CD4-positive, alpha-beta T cell treated with Interleukin-1 beta for 1 hour (primary cell): Measurements from ENCODE around the gene PTTG1IP.

Experiments used
- DNase-seq, 2 donors: peaks; one replicate each; pipeline ENCODE4 v3.0.0-alpha.2; 2020 to 2022

PTTG1IP gene

DNA sequence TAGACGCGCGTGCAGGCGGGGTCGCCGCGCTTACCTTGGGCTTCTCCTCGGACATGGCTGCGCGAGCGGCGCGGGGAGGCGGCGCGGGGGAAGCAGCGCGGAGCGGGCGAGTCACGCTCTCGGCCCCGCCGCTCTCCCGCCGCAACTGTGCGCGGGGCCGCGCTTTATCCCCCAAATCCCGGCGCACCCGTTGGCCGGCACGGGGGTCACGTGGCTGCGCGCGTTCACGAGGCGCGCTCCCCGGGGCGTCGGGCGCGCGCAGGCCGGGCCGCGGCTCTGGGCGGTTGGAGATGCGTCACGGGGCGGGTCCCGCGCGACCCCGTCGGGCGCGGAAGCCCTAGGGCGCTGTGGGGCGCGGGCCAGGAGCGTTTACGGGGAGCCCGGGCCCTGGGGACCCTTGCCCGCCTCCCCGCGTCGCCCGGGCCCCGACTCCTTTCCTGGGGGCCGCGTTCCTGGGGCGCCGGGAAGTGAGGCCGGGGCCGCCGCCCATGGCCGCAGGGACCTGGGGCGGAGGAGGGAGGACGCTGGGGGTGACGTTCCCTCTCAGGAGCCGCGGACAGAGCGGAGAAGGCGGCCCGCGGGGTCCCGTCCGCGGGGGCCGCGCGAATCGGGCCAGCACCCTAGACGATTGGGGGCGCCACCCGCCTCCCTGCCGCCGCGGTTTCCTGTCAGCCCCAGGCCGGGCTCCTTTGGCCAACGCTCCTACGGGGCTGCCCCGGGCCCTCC is 55.4 kb downstream of the PTTG1IP start, which contains the start of gene SUMO3:
SUMO3 (minus strand) TSS at position 149 of the 726 bp plus-strand sequence; CDS start at position 55, 94 bp downstream.
- peak; percentile 91 to 92 for DNase-seq

DNA sequence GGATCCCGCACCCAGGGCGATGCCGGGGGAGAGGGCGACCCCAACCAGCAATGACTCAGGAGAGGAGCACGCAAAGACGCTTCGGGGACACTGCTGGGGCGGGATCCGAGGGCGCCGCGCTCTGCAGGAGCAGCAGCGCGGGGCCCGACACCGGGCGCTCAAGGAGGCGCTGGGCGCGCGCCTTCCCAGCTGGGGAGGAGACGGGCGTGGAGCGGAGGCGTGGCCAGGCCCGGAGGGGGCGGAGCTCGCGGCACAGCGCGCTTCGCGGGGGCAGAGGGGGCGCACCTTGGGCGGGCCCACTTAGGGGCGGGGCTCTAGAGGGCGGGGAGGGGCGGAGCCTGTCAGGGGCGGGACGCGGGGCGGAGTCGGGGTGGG is 56.0 kb downstream of the PTTG1IP start:
- DNase-seq: peak; percentile 91 to 93

DNA sequence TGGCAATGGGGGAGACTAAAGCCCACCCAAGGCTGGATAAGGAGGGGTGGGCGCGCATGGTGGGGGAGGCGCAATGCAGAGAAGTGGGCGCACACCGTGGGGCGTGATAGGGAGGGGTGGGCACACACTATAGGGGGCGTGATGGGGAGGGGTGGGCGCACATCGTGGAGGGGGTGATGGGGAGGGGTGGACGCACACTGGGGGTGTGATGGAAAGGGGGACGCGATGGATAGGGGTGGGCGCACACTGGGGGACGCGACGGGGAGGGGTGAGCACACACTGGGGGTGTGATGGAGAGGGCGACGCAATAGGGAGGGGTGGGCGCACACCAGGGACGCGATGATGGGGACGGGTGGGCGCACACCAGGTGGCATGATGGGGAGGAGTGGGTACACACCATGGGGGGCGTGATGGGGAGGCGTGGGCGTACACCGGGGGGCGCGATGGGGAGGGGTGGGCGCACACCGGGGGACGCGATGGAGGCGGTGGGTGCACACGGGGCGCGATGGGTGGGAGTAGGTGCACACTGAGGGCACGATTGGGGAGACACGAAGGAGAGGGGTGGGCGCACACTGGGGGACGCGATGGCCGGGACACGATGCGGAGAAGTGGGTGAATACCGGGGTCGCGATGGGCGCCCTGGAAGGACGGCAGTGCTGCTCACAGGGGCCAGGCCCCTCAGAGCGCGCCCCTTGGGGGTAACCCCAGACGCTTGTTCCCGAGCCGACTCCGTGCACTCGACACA is 56.6 kb downstream of the PTTG1IP start:
- DNase-seq: no peak

DNA sequence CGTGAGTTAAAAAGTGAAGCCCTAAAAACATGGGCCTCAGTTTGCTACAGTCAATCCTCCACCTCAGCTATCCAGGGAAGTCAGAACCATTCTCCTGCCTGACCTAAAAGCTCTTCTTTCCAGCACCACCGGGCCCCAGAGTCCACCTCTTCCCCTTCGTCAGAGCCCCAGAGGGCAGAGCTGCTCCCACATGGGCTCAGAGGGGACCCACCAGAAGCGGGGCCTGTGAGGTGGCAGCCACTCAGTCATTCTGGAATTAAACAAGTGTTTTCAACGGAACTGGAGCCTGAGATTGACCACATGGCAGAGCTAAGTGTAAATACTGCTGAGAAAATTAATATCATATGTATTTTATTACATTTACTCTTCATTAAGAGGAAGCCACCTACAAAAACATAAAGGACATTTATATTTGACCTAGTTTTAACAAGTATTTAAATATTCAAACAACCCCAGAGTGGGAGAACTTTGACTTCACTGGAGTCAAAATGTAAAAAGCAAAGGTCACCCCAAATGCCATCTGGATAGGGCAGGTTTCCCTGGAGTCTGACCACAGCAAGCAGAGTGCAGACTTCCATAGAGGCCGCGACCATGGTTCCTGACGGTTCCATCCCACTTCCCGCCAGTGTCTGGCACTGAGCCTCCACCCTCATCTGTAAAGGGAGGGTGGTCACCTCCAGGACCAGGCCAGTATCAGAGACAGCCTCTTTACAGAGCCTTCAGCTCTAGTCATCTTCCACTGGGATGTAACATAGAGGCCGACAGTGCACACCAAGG is 57.5 kb downstream of the PTTG1IP start:
- no peak for DNase-seq

DNA sequence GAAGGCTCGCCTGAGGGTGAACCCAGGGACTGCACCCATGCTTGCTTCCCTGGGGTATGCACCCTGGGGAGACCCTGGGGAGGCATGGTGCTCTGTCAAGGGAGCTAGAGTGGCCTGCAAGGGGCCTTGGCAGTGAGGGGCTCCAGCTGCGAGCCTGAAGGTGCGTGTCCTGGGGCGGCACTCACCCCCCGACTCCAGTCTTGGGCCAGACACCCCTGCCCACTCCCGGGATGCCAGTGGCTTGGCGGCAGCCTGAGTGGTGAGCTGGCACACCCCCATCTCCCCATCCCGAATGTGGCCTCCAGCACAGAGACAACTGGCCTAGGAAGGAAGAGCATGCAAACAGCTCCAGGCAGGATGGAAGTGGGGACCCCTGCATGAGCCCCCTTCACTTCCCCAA is 58.3 kb downstream of the PTTG1IP start:
- DNase-seq: no peak

DNA sequence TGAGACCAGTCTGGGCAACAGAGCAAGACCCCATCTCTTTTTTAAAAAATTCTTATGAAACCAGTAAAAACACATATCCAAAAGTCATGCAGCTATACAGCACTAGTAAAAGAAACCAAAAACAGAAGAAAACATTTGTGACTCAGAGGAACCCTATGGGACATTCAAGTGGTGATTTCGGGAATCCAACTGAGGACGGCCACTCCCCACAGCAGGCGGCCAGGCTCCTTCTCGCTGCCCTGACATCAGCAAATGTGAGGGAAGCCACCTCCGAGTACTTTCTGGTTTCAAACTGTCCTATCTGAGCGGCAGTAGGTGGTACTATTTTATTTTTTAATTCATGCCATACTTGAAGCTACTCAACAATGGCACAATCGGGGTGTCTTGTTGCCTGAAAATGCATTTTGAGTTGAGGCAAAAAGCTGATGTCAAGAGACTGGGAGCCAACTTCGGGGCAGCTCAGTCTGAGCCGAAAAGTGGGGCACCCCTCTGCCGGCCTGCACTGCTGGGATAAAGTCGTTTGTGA is 58.9 kb downstream of the PTTG1IP start:
- no peak for DNase-seq

DNA sequence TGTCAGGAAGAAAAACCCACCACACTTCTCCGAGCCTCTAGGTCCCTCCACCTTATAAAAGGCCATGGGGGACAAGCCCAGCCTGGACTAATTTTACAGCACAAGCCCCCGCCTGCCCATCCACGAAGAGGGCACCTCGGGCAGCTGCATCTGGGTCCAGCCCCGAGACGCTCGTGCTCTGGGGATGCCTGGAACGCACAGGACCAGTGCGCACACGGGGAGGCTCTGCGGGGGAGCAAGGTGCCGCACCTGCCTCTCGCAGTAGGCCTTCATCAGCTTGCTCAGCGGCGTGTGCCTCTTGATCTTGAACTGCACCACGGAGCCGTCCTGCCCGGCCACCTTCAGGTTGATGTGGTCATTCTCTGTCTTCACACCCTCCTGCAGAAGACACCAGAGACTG is 59.8 kb downstream of the PTTG1IP start:
- DNase-seq: no peak

DNA sequence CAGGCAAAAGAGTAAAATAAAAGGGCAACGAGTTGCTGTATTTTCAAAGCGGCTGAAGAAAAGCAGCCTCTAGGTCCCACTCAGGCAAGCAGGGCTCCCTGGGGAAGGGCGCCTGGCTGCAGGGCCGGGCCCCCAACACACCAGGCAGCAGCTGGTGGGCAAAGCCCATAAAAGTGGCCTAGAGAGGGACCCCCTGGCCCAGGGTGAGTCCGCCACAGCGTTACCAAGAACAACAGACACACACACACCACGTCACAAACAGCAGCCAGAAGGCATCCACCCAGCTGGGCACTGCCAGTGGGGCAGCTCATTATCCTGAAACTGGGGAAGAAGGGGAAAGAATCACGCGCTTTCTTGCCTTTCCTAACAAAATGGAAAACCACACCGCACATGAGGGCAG is 60.3 kb downstream of the PTTG1IP start:
- no peak for DNase-seq

DNA sequence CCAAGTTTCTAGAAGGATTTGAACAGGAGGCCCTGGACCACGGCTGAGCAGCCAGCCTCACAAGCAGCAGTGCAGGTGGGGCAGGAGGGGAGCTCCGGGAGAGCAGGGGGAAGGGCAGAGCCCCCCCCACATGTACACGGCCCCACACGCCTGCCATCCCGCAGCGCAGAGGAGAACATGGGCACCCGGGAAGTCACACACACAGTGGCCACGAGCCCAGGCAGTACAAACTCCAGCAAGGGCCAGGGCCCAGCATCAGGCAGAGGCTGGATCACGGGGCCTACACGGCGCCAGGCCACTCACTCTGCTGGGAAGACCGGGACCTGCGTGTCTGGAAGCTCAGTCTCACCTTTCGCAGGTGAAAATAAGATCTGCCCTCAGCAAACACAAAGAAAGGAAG is 60.9 kb downstream of the PTTG1IP start:
- DNase-seq: no peak

DNA sequence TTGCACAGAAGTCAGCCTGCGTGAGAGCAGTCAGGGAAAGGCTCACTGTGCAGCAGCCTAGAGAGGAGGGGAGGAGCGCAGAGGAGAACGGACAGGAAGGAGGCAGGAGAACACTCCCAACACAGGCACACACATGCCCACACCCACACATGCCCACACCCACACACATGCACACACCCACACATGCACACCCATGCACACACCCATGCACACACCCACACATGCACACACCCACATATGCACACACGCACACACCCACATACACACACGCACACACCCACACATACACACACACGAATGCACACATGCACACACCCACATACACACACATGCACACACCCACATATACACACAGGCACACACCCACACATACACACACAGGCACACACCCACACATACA is 62.7 kb downstream of the PTTG1IP start:
- no peak for DNase-seq

DNA sequence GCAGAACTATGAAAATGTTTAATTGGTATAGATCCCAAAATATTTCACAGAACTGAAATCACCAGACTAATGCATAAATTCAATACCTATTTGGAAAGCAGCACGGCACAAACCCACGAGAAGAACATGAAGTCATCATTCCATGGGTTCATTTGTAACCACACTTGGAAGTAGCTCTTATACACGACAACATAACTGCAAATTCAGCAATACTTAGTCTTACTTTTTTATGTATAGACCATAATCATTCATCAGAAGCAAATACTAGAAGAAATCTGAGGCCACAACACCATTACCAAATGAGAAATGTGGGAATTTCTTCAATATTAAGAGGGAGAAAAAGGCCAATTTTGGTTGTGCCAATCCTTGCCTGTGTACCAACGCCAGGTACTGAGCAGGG is 67.6 kb downstream of the PTTG1IP start:
- DNase-seq: no peak

DNA sequence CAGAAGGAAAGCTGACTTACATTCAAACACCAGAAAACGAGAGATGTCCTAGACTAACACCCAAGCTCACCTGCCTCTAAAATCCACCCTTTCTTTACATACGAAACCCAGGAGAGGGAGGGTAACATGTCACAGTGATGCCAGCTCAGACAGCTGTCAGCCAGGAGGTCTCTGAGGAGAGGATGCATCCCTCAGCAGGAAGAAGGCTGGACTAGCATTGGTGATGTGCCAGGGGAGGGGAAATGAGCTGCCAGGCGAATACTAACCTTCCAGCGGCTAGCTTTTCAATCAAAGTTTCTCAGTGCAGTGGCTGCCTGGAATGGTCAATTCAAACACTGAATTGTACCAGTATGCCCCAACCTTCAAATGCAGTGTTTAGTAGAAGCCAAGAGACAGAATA is 68.3 kb downstream of the PTTG1IP start:
- DNase-seq: no peak

DNA sequence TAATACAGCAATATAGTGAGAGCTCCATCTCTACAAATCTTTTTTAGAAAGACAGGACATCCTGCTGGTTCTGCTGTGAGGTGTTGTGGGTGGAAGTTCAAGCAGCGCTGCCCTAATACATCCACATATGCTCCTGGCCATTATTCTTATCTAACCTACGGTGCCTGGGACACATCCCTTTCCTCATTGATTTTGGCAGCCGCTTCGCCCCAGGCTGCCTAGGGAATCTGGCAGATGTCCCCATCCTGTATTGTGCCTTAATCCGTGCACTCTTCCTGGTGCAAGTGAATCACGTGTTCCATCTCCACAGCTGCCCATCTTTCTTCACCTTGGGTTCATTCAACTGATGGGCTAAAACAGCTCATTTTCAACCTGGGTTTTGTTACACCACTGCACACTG is 68.7 kb downstream of the PTTG1IP start:
- DNase-seq: no peak

DNA sequence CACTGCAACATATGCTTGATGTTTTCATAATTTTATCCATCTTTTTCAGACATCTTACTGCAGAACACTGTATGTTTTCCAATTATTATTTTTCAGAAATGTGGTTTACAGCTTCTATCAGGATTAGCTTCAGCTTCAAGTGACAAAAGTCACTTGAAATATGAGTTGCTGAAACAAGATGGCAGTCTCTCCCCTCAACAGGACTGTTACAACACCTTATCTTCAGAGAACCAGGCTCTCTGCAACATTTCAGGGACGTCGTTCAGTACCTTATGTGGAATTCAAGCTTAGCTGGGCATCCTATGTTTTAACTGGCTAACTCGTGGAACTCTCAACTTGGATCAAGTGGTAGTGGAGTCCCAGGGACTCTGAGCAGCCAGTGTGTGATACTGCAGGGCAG is 69.8 kb downstream of the PTTG1IP start:
- no peak for DNase-seq

DNA sequence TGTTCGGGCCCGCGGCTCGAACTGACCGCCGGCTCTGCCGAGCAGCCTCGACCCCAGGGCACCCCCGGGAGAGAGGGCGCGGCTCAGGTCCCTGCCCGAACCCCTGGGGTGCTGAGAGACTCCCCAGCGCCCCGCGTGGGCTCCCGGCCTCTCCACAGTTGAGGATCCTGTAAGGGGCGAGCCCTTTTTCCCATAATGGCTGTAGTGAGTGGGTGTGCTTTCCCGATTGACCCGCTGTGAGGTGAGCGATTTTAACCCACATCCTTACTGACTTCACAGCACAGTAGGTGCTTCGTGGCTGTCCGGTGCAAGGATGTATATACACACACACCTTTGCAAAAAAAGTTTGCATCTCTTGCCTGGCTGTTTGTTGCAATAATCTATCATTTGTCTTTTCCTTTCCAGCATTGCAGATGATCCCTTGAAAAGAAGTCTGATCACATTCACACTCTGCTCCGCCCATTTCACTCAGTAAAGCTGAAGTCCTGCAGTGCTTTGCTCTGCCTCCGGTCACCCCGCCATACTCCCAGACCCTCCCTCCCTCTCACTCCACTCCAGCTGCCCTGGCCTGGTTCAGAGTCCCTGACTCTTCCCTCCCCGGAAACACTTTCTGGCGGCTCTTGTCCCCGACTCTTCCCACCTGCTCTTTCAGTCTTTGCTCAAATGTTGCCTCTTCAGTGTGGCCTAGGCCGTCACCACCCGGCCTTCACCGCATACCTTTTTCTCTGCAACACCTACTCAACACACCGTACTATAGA is 70.9 kb downstream of the PTTG1IP start:
- DNase-seq: no peak

DNA sequence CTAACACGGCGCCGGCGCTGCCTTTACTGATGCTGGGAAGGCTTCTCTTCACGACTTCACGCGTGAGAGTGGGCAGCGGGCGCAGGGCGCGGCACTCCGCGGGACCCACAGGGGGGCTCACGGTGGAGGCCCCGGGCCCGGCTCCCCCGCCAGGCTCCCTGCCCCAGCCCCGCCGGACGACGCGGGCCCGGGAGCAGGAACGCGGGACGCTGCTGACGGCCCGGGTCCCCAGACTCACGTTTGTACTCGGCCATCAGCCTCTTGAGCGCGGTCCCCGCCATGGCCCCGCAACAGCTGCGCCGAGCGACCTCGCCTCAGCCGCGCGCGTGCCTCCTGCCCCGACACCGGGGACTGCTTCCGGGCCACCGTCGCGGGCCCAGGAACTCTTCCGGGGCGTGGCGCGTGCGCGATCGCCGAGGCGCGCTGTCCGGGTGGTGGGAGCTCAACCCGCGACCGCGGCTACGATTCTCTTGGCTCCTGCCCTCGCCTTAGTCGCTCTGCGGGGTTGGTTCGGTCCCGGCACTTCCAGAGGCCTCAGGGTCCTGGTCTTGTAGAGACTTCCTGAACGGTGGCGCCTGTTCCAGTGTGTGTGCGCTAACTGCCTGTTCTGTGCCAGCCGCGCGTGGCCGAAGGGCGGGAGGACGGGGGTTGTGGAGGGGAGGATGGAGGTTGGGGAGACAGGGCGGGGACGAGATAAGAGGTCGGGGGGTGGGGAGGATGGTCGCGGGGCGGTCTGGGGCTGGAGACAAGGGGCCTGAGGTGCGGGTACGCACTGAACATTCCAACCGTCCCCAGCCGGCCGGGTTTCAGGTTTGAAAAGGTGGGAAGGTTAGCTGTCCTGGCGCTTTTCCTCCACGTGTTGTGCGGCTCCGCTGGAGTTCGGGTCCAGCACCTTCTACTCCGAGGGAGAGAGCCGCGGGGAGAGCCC is 71.8 kb downstream of the PTTG1IP start, which contains the start of gene UBE2G2:
UBE2G2 (minus strand) TSS at position 353 of the 928 bp plus-strand sequence; CDS start at position 281, 72 bp downstream.
- peak; percentile 88 to 91 for DNase-seq

DNA sequence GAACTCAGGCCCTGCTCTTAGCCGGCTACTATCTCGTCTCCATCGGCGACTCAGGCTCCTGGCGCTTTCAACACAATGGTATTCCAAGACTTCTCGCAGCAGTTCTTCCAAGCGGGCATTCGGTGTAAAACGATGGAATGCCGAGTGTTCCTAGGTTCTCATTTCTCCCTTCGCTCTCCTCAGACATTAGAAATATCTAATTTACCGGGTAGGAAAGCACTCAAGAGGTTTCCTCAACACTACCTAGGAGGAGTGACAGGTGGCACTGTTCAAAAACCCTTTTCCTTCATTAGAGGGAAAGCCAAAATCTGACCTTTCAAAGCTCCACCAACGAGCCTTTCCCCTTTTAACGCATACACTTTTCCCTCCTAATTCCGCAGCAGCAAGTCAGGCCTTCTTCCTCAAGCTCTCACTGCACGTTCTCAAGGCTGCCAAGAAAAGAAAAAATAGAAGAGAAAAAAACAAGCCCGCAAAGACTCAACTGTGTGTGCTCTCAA is 72.5 kb downstream of the PTTG1IP start:
- DNase-seq: peak in 1 of 2 donors; percentile 48

DNA sequence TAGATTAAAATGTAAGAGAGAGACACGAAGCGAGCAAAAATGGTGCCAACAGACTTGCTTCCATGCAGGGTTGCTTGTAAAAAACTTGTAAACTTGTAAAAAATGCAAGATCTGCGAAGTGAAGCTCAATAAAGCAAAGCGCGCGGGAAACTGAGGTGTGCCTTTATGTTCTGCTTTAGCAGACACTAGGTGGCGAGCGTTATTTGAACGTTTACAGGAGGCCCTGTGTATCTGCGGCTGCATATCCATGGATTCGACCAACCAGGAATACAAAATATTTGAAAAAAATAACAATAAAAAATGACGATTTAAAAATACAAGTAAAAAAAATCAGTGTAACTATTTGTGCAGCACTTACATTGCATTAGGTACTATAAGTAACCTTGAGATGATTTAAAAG is 73.4 kb downstream of the PTTG1IP start:
- peak in 1 of 2 donors; percentile 19 for DNase-seq

DNA sequence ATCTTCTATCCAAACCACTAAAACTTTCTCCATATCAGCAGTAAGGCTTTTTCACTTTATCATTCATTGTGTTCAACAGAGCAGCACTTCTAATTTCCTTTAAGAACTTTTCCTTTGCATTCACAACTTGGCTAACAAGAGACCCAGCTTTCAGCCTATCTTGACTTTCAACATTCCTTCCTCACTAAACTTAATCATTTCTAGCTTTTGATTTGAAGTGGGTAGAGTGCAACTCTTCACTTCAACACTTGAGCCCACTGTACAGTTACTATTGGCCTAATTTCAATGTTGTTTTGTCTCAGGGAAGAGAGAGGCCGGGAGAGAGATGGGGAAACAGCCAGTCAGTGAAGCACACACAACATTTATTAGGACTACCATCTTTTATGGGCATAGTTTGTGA is 73.8 kb downstream of the PTTG1IP start:
- no peak for DNase-seq
